ENCODE results near the gene GPR39.
A peak's percentile ranks its signal among the peaks of the same experiment; 100 is the strongest.

Gene GPR39

GRCh38 chr2:132442278-132442677 lies 25.7 kb downstream of the GPR39 start:
- H3K36me3 Mint-ChIP-seq = no peaks in the 10 kb centered on the region
- no peaks in the 10 kb centered on the region for H3K9me3 Mint-ChIP-seq
- no peaks in the 10 kb centered on the region for H3K4me1 Mint-ChIP-seq
- no peaks in the 10 kb centered on the region for H3K27me3 Mint-ChIP-seq
- no peak for DNase-seq (ENCODE audit: low spot score in 2 of 2)
- H3K4me3 Mint-ChIP-seq = no peak overlapping the region
- no peak overlapping the region for H3K27ac Mint-ChIP-seq
- ATAC-seq (ENCODE audit: low read depth) = no peak

- DNase-seq (ENCODE audit: low spot score in 2 of 2) (no peak), ATAC-seq (ENCODE audit: low read depth) (no peak)
- Mint-ChIP-seq H3K36me3 (no peaks in the 10 kb centered on the region), H3K4me3 (no peak overlapping the region), H3K9me3 (no peaks in the 10 kb centered on the region), H3K27ac (no peak overlapping the region), H3K27me3 (no peaks in the 10 kb centered on the region), H3K4me1 (no peaks in the 10 kb centered on the region)
Measured at GRCh38 chr2:132443106-132443505, 26.5 kb downstream of the GPR39 start.

- Mint-ChIP-seq H3K27ac (no peak overlapping the region), H3K9me3 (no peaks in the 10 kb centered on the region), H3K27me3 (no peaks in the 10 kb centered on the region), H3K36me3 (no peaks in the 10 kb centered on the region), H3K4me3 (no peak overlapping the region), H3K4me1 (no peaks in the 10 kb centered on the region)
- ATAC-seq (ENCODE audit: low read depth) (no peak), DNase-seq (ENCODE audit: low spot score in 2 of 2) (no peak)
Measured at GRCh38 chr2:132446444-132446843, 29.8 kb downstream of the GPR39 start.

- Mint-ChIP-seq H3K4me1 (no peaks in the 10 kb centered on the region), H3K9me3 (peaks cover 7% of the 10 kb centered on the region), H3K4me3 (no peak overlapping the region), H3K36me3 (no peaks in the 10 kb centered on the region), H3K27me3 (no peaks in the 10 kb centered on the region), H3K27ac (peak overlapping the region; percentile 18)
- ATAC-seq (ENCODE audit: low read depth) (no peak), DNase-seq (ENCODE audit: low spot score in 2 of 2) (no peak)
Measured at GRCh38 chr2:132448331-132448730, 31.7 kb downstream of the GPR39 start.

- Mint-ChIP-seq H3K4me3 (no peak overlapping the region), H3K27ac (no peak overlapping the region), H3K4me1 (no peaks in the 10 kb centered on the region), H3K9me3 (peaks cover 7% of the 10 kb centered on the region), H3K36me3 (no peaks in the 10 kb centered on the region), H3K27me3 (no peaks in the 10 kb centered on the region)
- no peak for ATAC-seq (ENCODE audit: low read depth)
- DNase-seq (ENCODE audit: low spot score in 2 of 2) = no peak
Measured at GRCh38 chr2:132448771-132449170, 32.2 kb downstream of the GPR39 start.

GRCh38 chr2:132449868-132450267 lies 33.3 kb downstream of the GPR39 start:
- no peaks in the 10 kb centered on the region for H3K27me3 Mint-ChIP-seq
- no peak for ATAC-seq (ENCODE audit: low read depth)
- H3K27ac Mint-ChIP-seq = no peak overlapping the region
- no peak for DNase-seq (ENCODE audit: low spot score in 2 of 2)
- H3K4me1 Mint-ChIP-seq = no peaks in the 10 kb centered on the region
- H3K9me3 Mint-ChIP-seq = peaks cover 7% of the 10 kb centered on the region
- no peaks in the 10 kb centered on the region for H3K36me3 Mint-ChIP-seq
- no peak overlapping the region for H3K4me3 Mint-ChIP-seq

- peaks cover 3% of the 10 kb centered on the region for H3K27me3 Mint-ChIP-seq
- H3K9me3 Mint-ChIP-seq = peaks cover 9% of the 10 kb centered on the region
- no peaks in the 10 kb centered on the region for H3K36me3 Mint-ChIP-seq
- H3K27ac Mint-ChIP-seq = no peak overlapping the region
- ATAC-seq (ENCODE audit: low read depth) (no peak), DNase-seq (ENCODE audit: low spot score in 2 of 2) (no peak)
- H3K4me3 Mint-ChIP-seq = no peak overlapping the region
- no peaks in the 10 kb centered on the region for H3K4me1 Mint-ChIP-seq
Measured at GRCh38 chr2:132460781-132461180, 44.2 kb downstream of the GPR39 start.

- H3K4me3 Mint-ChIP-seq = no peak overlapping the region
- peaks cover 9% of the 10 kb centered on the region for H3K9me3 Mint-ChIP-seq
- no peak overlapping the region for H3K27ac Mint-ChIP-seq
- H3K36me3 Mint-ChIP-seq = no peaks in the 10 kb centered on the region
- ATAC-seq (ENCODE audit: low read depth) = no peak
- DNase-seq (ENCODE audit: low spot score in 2 of 2) = no peak
- H3K27me3 Mint-ChIP-seq = peaks cover 3% of the 10 kb centered on the region
- H3K4me1 Mint-ChIP-seq = no peaks in the 10 kb centered on the region
Measured at GRCh38 chr2:132462236-132462635, 45.6 kb downstream of the GPR39 start.

GRCh38 chr2:132463719-132464118 lies 47.1 kb downstream of the GPR39 start:
- DNase-seq (ENCODE audit: low spot score in 2 of 2) = no peak
- H3K4me1 Mint-ChIP-seq = no peaks in the 10 kb centered on the region
- H3K27me3 Mint-ChIP-seq = peaks cover 3% of the 10 kb centered on the region
- no peak overlapping the region for H3K4me3 Mint-ChIP-seq
- no peak for ATAC-seq (ENCODE audit: low read depth)
- no peaks in the 10 kb centered on the region for H3K36me3 Mint-ChIP-seq
- H3K27ac Mint-ChIP-seq = no peak overlapping the region
- H3K9me3 Mint-ChIP-seq = peaks cover 9% of the 10 kb centered on the region

GRCh38 chr2:132465917-132466316 lies 49.3 kb downstream of the GPR39 start:
- H3K9me3 Mint-ChIP-seq = peaks cover 9% of the 10 kb centered on the region
- no peak for DNase-seq (ENCODE audit: low spot score in 2 of 2)
- H3K4me1 Mint-ChIP-seq = no peaks in the 10 kb centered on the region
- ATAC-seq (ENCODE audit: low read depth) = no peak
- no peak overlapping the region for H3K4me3 Mint-ChIP-seq
- no peaks in the 10 kb centered on the region for H3K36me3 Mint-ChIP-seq
- H3K27ac Mint-ChIP-seq = no peak overlapping the region
- no peaks in the 10 kb centered on the region for H3K27me3 Mint-ChIP-seq

- no peaks in the 10 kb centered on the region for H3K27me3 Mint-ChIP-seq
- no peaks in the 10 kb centered on the region for H3K36me3 Mint-ChIP-seq
- ATAC-seq (ENCODE audit: low read depth) (no peak), DNase-seq (ENCODE audit: low spot score in 2 of 2) (no peak)
- H3K27ac Mint-ChIP-seq = no peak overlapping the region
- H3K4me3 Mint-ChIP-seq = no peak overlapping the region
- H3K4me1 Mint-ChIP-seq = no peaks in the 10 kb centered on the region
- peaks cover 11% of the 10 kb centered on the region for H3K9me3 Mint-ChIP-seq
Measured at GRCh38 chr2:132466428-132467028, 49.9 kb downstream of the GPR39 start.

- Mint-ChIP-seq H3K27me3 (no peaks in the 10 kb centered on the region), H3K9me3 (peaks cover 7% of the 10 kb centered on the region), H3K36me3 (no peaks in the 10 kb centered on the region), H3K27ac (no peak overlapping the region), H3K4me3 (no peak overlapping the region), H3K4me1 (no peaks in the 10 kb centered on the region)
- ATAC-seq (ENCODE audit: low read depth) (no peak), DNase-seq (ENCODE audit: low spot score in 2 of 2) (no peak)
Measured at GRCh38 chr2:132468821-132469675, 52.4 kb downstream of the GPR39 start.

GRCh38 chr2:132470746-132471145 lies 54.1 kb downstream of the GPR39 start:
- no peak overlapping the region for H3K4me3 Mint-ChIP-seq
- H3K9me3 Mint-ChIP-seq = peaks cover 2% of the 10 kb centered on the region
- H3K27me3 Mint-ChIP-seq = no peaks in the 10 kb centered on the region
- ATAC-seq (ENCODE audit: low read depth) = no peak
- H3K27ac Mint-ChIP-seq = no peak overlapping the region
- DNase-seq (ENCODE audit: low spot score in 2 of 2) = no peak
- no peaks in the 10 kb centered on the region for H3K4me1 Mint-ChIP-seq
- no peaks in the 10 kb centered on the region for H3K36me3 Mint-ChIP-seq

GRCh38 chr2:132473174-132473883 lies 56.7 kb downstream of the GPR39 start:
- no peaks in the 10 kb centered on the region for H3K4me1 Mint-ChIP-seq
- H3K9me3 Mint-ChIP-seq = peaks cover 2% of the 10 kb centered on the region
- DNase-seq (ENCODE audit: low spot score in 2 of 2) (no peak), ATAC-seq (ENCODE audit: low read depth) (no peak)
- H3K36me3 Mint-ChIP-seq = no peaks in the 10 kb centered on the region
- no peak overlapping the region for H3K27ac Mint-ChIP-seq
- no peak overlapping the region for H3K4me3 Mint-ChIP-seq
- no peaks in the 10 kb centered on the region for H3K27me3 Mint-ChIP-seq

Measured in memory B cell (primary cell).